ENCODE data around the gene MTG2. TPM values are rescaled to one million over a fixed set of nuclear protein-coding genes. Genes with fewer than 3 reads are reported as not detected.

The MTG2 gene
- total and polyA plus RNA-seq, 2 of the 13 experiments (the other 11 are each of a cell fraction or from before 2014, with no cell fraction given) = 20.4 to 37.8 TPM

- TF ChIP-seq ZNF563 (CRISPR knock-in tag; IDR thresholded peaks at IDR 0.05) (0 out of 2 replicates have a peak, but pooled peaks have one; percentile 34), ZFP37 (CRISPR knock-in tag; IDR thresholded peaks at IDR 0.05; ENCODE audit: borderline replicate concordance) (no peak), IRF9 (CRISPR knock-in tag; IDR thresholded peaks at IDR 0.05; ENCODE audit: borderline replicate concordance) (0 out of 2 replicates have a peak, but pooled peaks have one; percentile 38), RFXANK (CRISPR knock-in tag; IDR thresholded peaks at IDR 0.05) (no peak), ONECUT2 (CRISPR knock-in tag; IDR thresholded peaks at IDR 0.05) (no peak), ZNF17 (CRISPR knock-in tag; IDR thresholded peaks at IDR 0.05) (no peak)
- Histone ChIP-seq H3K4me2 (ENCODE audit: low read depth, low read length) (no peak overlapping the region), H4K20me1 (ENCODE audit: insufficient read depth, low read length) (peaks cover 17% of the 10 kb centered on the region), H3K4me1 (ENCODE audit: insufficient read depth, low read length) (peaks cover 37% of the 10 kb centered on the region), H3K36me3 (replicated peaks in 1 of 2; ENCODE audit: control insufficient read depth in 1 of 2, insufficient read depth in 2 of 2, low read length in 2 of 2) (peaks cover 36 to 74% of the 10 kb centered on the region in 2 experiments), H3K79me2 (ENCODE audit: insufficient read depth, low read length) (peaks cover 69% of the 10 kb centered on the region), H3K9me3 (ENCODE audit: low read length) (no peaks in the 10 kb centered on the region), H2AFZ (ENCODE audit: low read length) (no peak overlapping the region), H3K27me3 (ENCODE audit: control insufficient read depth in 1 of 2, insufficient read depth in 2 of 2, low read length in 2 of 2) (no peaks in the 10 kb centered on the region), H3K27ac (ENCODE audit: extremely low read length, insufficient read depth, low read length) (no peak overlapping the region), H3K4me3 (replicated peaks in 1 of 3; ENCODE audit: insufficient read depth in 1 of 3, low read depth in 2 of 3, low read length in 3 of 3) (no peak overlapping the region), H3K9ac (ENCODE audit: insufficient read depth, low read depth, low read length) (no peak overlapping the region)
- BruUV-seq (replicated peaks) = no TSS peak
- ATAC-seq = no peak
- in situ Hi-C loops (cut with HindIII; ENCODE audit: extremely low pct_ligation_motif_present, low pct_unique_long_range_greater_than_20kb) (no loop called here), intact Hi-C loops (cut with micrococcal nuclease; ENCODE audit: unreplicated experiment) (loop anchor here (5.0 kb wide), 1 partner anchor 36 kb away; the partner anchor contains the start of gene LSM14B)
- WGBS (ENCODE audit: low lambda C conversion rate) = 96% methylated on average over 12 of the region's 12 CpGs
- ChIA-PET CTCF (ENCODE audit: low intra/inter-chr PET ratio, low total read pairs) (interaction anchor here (4.9 kb wide), 1 partner anchor 147 kb away, joined by 46 read pairs; no protein-coding TSS in a partner anchor), POLR2A (no interaction called here)
- FAIRE-seq = no peak
- no peak for DNase-seq (ENCODE audit: low spot score)
These were observed 24.8 kb upstream of the MTG2 start for GRCh38 chr20:62158088-62158400.

- ATAC-seq (no peak), DNase-seq (ENCODE audit: low spot score) (no peak), FAIRE-seq (no peak)
- 97% methylated on average over 22 of the region's 22 CpGs for WGBS (ENCODE audit: low lambda C conversion rate)
- CTCF ChIA-PET (ENCODE audit: low intra/inter-chr PET ratio, low total read pairs) = interaction anchor here (4.9 kb wide), 1 partner anchor 147 kb away, joined by 46 read pairs; no protein-coding TSS in a partner anchor
- no peak overlapping the region for H3K4me3 ChIP-seq (replicated peaks in 1 of 3; ENCODE audit: insufficient read depth in 1 of 3, low read depth in 2 of 3, low read length in 3 of 3)
- H3K79me2 ChIP-seq (ENCODE audit: insufficient read depth, low read length) = peaks cover 64% of the 10 kb centered on the region
- H3K9me3 ChIP-seq (ENCODE audit: low read length) = no peaks in the 10 kb centered on the region
- no peak overlapping the region for H2AFZ ChIP-seq (ENCODE audit: low read length)
- in situ Hi-C loops (cut with HindIII; ENCODE audit: extremely low pct_ligation_motif_present, low pct_unique_long_range_greater_than_20kb) (no loop called here), intact Hi-C loops (cut with micrococcal nuclease; ENCODE audit: unreplicated experiment) (loop anchor here (5.0 kb wide), 1 partner anchor 36 kb away; the partner anchor contains the start of gene LSM14B)
- no peak overlapping the region for H3K4me2 ChIP-seq (ENCODE audit: low read depth, low read length)
- H4K20me1 ChIP-seq (ENCODE audit: insufficient read depth, low read length) = peaks cover 17% of the 10 kb centered on the region
- no peak overlapping the region for H3K9ac ChIP-seq (ENCODE audit: insufficient read depth, low read depth, low read length)
- H3K27ac ChIP-seq (ENCODE audit: extremely low read length, insufficient read depth, low read length) = no peak overlapping the region
- POLR2A ChIA-PET = no interaction called here
- H3K4me1 ChIP-seq (ENCODE audit: insufficient read depth, low read length) = peaks cover 37% of the 10 kb centered on the region
- BruUV-seq (replicated peaks) = no TSS peak
- H3K36me3 ChIP-seq (replicated peaks in 1 of 2; ENCODE audit: control insufficient read depth in 1 of 2, insufficient read depth in 2 of 2, low read length in 2 of 2) = peaks cover 37 to 73% of the 10 kb centered on the region in 2 experiments
- H3K27me3 ChIP-seq (ENCODE audit: control insufficient read depth in 1 of 2, insufficient read depth in 2 of 2, low read length in 2 of 2) = no peaks in the 10 kb centered on the region
- TF ChIP-seq FOXP1 (IDR thresholded peaks at IDR 0.05) (no peak), FOXP1 (CRISPR knock-in tag; IDR thresholded peaks at IDR 0.05) (no peak), ZNF224 (CRISPR knock-in tag; IDR thresholded peaks at IDR 0.05) (no peak), TEF (CRISPR knock-in tag; IDR thresholded peaks at IDR 0.05) (no peak), HOXA3 (CRISPR knock-in tag; IDR thresholded peaks at IDR 0.05) (no peak), PBX3 (CRISPR knock-in tag; IDR thresholded peaks at IDR 0.05; ENCODE audit: borderline replicate concordance) (no peak), MYC (CRISPR knock-in tag; IDR thresholded peaks at IDR 0.05; ENCODE audit: borderline replicate concordance) (no peak), ZNF704 (CRISPR knock-in tag; IDR thresholded peaks at IDR 0.05; ENCODE audit: borderline replicate concordance) (no peak)
These were observed 24.3 kb upstream of the MTG2 start for GRCh38 chr20:62158541-62158940.

All from HepG2 (cell line).